ENCODE measurements around the gene ZNF177.

- no peak for TF ChIP-seq CTCF (IDR thresholded peaks at IDR 0.05)
- no peak for TF ChIP-seq POLR2A (IDR thresholded peaks at IDR 0.05)
Observed at GRCh38 chr19:9407827-9408226, 45.0 kb downstream of the ZNF177 start.

Data from adrenal gland (tissue), 5 donors.